IPS DF 4.7 (cell line): ENCODE results near the gene PTPRC.

Source experiments
- DNase-seq: peaks from one replicate; pipeline ENCODE4 v3.0.0-alpha.2; 2013; ENCODE audit warnings: low spot score; ENCODE audit errors: extremely low read depth

Gene PTPRC

DNA sequence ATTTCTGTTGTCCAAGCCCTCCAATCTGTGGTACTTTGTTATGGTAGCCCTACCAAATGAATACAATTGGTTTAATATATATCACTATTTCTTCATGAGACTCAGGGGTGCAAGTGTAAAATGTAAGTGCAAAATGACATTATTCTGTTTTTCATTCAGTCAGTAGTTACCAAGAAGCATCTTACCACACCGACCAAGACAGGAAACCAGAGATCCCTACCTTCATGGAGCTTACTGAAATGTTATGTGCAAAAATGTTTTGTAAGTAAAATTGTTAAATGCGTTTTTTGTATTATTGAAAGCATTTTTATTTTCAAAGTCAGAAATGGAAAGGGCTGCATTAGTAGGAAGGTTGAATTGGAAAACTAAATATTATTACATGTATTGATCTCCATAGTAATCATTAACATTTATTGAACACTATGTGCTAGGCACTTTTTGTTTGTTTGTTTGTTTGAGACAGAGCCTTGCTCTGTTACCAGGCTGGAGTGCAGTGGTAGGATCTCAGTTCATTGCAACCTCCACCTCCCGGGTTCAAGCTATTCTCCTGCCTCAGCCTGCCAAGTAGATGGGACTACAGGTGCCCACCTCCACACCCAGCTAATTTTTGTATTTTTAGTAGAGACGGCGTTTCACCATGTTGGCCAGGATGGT, 166.8 kb downstream of the PTPRC start:
- no peak for DNase-seq

DNA sequence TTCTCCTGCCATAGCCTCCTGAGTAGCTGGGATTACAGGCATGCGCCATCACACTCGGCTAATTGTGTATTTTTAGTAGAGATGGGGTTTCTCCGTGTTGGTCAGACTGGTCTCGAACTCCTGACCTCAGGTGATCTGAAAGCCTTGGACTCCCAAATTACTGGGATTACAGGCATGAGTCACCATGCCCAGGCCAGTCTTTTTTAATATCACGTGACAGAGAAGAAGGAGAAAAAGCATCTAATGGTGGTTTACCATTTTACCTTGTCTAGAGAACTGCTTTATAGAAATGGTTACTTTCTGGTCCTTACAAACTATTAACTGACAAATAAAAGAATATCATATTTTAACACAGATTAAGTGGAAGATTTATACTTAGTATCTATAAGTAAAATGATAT, 168.0 kb downstream of the PTPRC start:
- DNase-seq: no peak
